VCaP (cell line): ENCODE data around the gene TAF5L.

ENCODE experiments used
- H3K27ac ChIP-seq: fragments of 450-650 bp; 2 replicates; pipeline ENCODE4 v1.5.1; 2017
- TF ChIP-seq, protein P1 (sequence below): fragments of 450-650 bp; conservative IDR thresholded peaks from 2 replicates; pipeline ENCODE4 v1.5.1; 2017; ENCODE audit warnings: mild to moderate bottlenecking, moderate library complexity

TAF5L gene

DNA sequence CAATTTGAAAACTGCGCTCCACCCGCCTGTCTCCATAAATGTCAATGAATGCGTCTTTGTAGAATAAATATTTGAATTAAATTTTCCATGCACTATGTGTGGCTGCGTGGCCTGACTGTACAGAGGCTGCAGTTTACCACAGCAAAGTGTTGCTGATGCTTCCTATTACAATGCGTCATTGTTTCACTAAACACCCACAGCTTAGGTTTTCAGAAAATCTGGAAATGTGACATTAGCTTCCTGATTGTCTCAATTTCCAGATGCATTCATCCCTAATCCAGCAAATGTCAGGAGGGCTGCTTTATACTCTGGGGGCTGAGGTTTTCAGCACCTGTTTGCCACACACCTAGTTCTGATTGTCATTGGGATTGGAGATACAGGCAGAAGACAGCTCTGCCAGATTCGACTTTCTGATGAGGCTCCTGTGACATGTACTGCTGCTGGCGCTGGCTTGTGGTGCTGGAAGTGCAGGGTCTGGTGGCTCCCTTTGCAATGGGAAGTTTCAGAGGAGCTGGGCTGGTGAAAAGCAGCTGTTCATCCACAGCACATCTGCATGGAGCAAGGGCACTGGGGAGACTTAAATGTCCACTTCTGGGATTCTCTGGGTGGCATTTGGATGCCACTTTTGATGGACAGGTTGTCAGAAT, 40.1 kb upstream of the TAF5L start:
- no peak overlapping the region for H3K27ac ChIP-seq
- TF ChIP-seq, protein P1, sequence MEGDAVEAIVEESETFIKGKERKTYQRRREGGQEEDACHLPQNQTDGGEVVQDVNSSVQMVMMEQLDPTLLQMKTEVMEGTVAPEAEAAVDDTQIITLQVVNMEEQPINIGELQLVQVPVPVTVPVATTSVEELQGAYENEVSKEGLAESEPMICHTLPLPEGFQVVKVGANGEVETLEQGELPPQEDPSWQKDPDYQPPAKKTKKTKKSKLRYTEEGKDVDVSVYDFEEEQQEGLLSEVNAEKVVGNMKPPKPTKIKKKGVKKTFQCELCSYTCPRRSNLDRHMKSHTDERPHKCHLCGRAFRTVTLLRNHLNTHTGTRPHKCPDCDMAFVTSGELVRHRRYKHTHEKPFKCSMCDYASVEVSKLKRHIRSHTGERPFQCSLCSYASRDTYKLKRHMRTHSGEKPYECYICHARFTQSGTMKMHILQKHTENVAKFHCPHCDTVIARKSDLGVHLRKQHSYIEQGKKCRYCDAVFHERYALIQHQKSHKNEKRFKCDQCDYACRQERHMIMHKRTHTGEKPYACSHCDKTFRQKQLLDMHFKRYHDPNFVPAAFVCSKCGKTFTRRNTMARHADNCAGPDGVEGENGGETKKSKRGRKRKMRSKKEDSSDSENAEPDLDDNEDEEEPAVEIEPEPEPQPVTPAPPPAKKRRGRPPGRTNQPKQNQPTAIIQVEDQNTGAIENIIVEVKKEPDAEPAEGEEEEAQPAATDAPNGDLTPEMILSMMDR: no peak

DNA sequence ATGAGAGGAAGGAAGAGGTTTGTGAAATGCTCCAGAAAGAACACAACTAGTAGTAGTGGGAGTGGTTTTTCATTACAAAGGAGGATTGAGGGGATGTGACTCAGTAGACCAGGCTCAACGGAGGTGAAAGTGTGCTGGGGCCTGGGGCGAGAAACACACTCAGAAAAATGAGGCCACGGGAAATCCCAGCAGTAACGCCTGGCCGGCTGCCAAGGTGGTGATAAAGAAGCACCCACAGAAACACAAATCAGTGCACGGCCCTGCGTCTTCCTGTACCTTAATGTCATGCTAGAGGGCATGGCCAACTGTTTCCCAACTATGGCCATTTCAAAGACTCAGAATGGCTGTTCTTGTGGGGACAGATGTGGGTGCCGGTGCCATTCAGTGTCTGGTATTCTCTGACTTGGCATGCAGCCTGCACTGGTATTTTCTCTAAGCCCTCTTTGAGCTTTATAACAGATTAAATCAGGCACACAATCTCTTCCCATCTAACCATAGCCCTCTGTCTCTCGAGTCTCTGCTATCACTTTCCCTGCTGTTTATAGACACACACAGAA, 38.3 kb upstream of the TAF5L start:
- TF ChIP-seq, protein P1: no peak

DNA sequence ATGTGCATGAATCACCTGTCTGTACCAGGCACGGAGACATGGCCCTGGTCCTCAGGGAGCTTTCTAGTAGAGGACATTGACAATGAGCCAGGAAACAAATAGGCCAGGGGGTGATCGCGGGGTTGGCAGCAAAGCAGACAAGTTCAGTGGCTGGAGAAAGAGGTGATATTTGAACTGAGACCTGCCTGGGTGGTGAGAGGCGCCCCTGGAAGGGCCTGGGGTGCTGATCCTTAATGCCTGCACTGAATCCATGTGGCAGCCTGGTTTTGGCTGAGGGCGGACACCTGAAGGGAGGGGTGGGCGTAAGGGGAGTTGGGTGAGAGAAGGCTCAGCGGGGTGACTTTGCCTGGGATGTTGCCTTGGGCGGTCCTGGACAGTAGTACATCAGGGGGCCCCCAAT, 36.0 kb upstream of the TAF5L start:
- H3K27ac ChIP-seq: peak overlapping the region; percentile 26; the same call in 1 of the 2 replicates

More for the DNA sequence above, 38.3 kb upstream of the TAF5L start:
- no peak overlapping the region for H3K27ac ChIP-seq

DNA sequence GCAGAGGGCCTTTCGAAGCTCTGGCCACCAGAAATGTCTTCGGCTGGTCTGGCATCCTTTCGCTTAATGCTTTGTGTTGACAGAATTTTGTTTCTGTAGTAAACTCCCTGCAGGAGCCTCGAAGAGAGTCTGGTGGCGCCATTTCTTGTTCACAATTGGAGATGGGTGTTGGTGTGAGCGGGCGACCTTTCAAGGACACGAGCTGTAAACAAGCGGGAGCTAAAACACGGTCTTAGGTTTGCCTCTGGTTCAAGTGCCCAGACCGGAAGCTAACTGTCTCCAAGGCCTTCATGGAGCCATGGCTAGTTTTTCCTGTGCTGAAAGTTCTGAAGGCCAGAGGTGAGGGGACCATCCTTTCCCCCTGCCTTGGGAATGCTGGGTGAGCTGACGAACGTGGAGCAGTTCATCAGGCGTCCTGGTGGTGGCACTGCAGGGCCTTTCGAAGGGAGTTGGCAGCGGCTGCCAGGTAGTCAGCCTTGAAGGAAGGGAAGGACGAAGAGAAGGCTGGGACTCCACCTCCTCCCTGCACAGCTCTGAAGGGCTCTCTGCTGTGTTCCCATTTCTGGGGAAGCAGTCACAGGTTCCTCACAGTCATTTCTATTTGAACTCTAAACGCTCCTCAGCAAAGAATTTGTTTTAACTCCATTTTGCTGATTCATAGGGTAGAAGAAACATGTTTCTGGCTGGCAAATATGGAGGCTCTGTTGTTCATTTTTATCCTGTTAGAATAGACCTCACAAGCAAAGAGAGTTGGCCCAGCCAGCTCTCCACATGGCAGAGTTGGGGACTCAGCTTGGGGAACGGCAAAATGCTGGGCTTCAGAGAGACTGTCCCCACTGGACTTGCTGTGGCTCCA, 35.3 kb upstream of the TAF5L start:
- TF ChIP-seq, protein P1: peak; percentile 90
- peak overlapping the region; percentile 26; the same call in 1 of the 2 replicates for H3K27ac ChIP-seq

More for the DNA sequence above, 36.0 kb upstream of the TAF5L start:
- TF ChIP-seq, protein P1: no peak

DNA sequence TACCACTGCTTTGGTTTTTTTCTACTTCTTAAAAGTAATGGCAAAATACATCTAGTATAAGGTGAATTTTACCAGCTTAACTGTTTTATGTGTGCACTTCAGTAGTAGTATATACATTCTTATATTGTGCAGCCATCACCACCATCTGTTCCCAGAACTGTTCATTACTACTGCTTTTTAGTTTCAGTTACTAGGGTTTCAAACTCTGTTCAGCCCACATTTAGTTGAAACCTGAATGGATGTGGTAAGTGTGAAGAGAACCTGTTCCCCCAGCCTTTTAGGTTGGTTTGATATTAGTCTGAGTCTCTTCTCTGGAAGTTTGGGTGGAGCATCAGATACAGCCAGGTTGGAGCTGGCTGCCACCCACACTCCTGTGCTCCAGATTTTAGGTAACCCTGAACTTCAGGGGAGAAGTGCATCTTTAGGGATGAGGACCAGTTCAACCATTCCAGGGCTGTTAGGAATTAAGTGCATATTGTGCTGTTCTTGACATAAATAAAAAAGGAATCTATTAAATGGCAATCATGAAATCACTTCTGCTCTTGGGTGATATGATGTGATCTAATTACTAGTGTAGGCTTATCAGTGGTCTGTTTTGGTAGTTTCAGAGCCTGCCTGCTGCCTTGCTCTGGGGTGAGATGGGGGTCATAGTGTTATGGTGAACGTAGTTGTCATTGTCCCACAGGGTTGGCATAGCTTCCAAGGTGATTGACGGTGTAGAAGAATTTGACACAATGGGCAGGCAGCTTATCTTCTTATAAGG, 32.3 kb upstream of the TAF5L start:
- no peak overlapping the region for H3K27ac ChIP-seq
- TF ChIP-seq, protein P1: no peak

DNA sequence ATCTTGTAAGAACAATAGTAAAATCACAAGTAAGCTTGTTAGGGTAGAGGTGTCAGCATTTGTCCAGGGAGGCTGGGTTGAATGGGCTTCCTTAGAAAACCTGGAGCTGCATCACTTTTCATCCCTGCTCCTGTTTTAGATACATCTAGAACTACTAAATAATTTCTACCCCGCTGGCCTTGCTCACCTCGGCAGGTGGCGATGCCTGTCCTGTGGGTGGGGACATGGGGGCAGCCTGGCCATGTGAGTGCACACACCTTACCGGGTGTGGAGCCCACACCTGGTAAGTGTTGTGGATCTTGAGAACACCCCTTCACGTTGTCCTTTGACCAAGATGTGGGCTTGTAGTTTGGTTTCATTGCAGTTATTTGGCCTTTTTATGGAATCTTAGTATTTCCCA, 29.9 kb upstream of the TAF5L start:
- TF ChIP-seq, protein P1: no peak
- H3K27ac ChIP-seq: no peak overlapping the region

DNA sequence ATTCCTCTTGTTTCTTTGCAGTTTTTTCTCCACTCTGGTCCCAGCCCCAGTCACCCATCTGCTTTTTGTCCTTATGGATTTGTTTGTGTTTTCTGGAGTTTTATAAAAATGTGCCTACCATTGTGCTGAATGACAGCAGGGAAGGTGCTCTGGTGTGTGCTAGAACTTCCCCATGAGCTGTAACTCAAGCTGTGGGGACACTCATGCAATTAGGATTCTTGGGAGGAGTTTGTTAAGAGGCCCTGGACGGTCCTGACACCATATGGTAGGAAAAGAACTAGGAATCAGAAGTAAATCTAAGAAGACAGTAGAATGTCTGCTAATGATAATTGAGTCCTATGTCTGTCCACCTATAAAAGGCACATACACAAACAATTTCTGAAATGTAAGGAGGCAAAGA, 27.5 kb upstream of the TAF5L start:
- H3K27ac ChIP-seq: no peak overlapping the region
- TF ChIP-seq, protein P1: no peak
